NOMO-1 (cell line): Measurements from ENCODE around the gene STARD6.
"Not testable (repeated sequence)": the region's sequence is repeated elsewhere in the genome, so short reads cannot be mapped to it uniquely, and the experiment has no call there.

ENCODE experiments used
- DNase-seq, 2 experiments: peaks; one replicate each; lab custom pipeline; 2025; ENCODE audit not compliant: unreplicated experiment in 2 of 2; lab: John Stamatoyannopoulos, UW

The STARD6 gene

DNA sequence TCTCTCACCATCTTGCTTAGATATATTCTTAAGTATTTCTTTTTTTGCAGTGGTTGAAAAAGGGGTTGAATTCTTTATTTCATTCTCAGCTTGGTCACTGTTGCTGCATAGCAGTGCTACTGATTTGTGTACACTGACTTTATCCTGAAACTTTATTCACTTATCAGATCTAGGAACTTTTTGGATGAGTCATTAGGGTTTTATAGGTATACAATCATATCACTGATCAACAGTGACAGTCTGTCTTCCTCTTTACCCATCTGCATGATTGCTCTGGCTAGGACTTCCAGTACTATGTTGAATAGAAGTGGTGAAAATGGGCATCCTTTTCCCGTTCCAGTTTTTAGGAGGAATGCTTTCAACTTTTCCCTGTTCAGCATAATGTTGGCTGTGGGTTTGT is 6.5 kb downstream of the STARD6 start:
- no peak for DNase-seq

DNA sequence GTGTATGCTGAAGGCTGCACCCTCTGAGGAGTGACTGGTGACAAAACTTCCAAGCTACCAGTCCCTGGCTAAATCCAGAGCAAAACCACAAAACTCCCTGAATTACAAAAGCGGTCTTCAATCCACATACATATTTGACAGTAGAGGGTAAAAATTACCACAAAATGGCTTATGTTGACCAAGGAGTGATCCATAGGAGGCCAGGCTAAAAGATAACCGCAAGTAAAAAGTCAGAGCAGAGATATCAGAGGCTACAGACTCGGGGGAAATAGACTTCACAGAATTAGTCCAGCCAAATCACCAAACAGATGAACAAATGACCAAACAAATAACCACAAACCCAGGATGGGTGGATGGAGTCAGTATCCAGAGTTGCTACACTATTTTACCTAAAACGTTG is 19.4 kb downstream of the STARD6 start:
- DNase-seq, result no peak

DNA sequence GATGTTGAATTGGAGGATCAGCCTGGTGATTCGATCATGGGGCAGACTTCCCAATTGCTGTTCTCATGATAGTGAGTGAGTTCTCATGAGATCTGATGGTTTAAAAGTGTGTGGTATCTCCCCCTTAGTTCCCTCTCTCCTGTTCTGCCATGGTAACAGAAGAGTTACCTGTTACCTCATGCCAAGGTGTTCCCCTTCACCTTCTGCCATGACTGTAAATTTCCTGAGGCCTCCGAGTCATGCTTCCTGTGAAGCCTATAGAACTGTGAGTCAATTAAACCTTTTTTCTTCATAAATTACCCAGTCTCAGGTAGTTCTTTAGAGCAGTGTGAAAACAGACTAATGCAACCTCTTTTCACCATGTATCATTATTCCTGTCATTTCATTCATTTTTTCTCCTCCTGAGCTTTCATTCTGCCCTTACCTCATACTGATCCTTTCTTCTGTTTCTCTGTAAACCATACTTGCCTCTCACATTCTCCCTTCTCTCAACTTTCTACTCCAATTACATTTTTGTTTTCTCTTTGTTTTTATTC is 22.0 kb downstream of the STARD6 start:
- DNase-seq, result no peak

DNA sequence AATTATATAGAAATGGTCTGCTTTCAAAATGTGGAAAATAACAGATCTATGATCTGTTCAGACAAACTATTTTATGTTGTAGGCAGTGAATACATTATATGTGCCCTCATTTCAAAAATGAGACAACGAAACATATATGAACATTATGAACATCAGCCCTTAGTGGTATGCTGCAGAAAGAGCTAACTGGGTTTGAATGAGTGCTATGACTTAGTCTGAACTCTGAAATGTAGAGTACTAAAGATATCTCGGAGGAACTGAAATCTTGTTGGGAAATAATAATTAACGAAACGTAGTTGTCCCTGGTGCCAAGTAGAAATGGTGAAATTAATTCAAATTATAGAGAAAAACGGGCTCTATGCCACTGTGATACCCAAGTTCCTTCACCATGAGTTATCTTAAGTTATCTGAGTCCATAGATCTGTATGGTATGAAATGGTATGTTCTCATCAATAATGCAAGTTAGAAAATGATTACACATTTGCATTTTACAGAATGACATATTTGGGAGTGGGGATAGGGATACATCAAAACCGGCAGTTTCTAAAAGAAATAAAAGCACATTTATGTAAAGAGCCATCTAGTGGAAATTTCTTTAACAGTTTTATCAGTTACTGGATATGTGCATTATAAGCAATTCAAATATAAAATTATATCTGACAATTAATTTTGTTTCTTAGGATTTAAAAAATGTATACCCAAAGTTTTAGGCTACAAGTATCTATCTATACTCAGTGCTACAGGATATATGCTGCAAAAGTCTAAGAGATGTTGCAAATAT is 26.7 kb downstream of the STARD6 start:
- DNase-seq, result peak in 1 of 2 experiments; percentile 5

DNA sequence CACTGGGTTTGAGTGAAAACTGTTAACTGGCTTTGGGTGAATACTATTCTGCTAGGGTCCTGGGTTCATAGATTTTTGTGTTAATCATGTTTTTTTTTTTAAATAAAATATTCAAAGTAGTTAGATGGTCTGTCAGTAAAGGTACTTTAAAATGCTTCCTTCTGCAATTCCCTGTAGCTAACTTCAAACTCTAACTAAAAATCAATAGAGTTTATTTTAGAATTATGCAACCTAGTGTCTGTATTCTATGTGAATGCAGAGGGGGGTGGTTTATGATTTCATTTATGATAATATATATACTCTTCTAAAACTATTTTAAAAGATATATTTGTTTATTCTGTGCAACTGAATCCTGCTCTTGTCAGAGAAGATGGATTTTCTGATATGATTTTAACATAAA is 27.9 kb downstream of the STARD6 start:
- no peak for DNase-seq

DNA sequence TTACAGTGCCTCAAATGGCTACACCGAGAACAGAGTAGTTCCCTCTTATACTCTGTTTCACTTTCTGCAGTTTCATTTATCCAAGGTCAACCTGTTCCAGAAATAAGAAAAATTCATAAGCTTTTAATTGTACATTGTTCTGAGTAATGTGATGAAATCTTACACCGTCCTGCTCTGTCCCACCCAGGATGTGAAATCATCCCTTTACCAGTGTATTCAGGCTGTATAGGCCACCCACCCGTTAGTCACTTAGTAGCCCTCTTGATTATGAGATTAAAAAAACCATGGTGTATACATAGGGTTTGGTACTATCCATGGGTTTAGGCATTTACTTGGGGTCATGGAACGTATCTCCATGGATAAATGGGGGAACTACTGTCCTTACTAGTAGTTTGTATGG is 29.8 kb downstream of the STARD6 start:
- DNase-seq, result no peak

DNA sequence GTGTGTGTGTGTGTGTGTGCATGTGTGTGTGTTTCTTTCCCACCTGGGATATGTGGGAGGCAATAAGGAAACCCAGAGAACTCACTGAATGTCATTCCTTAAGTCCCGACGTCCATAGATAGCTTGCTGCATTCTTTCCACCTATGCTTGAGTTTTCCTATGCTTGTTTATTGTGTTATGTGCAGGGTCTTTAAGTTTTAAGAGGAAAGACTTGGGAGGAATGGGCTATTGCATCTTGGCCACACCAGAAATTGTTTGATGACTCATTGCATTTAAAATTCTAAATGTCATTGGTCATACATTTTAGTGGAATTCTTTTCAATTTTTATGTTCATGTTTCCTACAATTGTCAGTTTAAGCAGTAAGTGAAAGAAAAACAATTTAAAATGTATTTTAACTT is 33.7 kb downstream of the STARD6 start:
- DNase-seq, result no peak

DNA sequence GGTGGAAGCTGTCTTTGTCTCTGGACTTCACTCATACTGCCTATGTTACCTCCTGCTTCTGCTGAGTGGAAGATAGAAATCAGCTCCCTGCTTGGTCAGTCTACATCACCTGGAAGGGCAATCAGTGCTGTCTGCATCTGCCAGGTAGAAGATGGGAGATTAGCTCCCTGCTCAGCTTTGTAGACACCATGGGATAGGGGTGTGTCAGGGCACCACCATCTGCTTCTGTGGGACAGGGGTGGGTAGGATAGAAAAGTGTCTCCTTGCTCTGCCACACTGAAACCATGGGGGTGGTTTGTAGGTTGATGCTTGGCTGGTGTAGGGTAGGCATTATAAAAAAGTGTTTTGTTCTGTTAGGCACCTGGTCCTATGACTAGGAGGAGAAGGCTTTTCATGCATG is 34.1 kb downstream of the STARD6 start:
- DNase-seq, result no peak

DNA sequence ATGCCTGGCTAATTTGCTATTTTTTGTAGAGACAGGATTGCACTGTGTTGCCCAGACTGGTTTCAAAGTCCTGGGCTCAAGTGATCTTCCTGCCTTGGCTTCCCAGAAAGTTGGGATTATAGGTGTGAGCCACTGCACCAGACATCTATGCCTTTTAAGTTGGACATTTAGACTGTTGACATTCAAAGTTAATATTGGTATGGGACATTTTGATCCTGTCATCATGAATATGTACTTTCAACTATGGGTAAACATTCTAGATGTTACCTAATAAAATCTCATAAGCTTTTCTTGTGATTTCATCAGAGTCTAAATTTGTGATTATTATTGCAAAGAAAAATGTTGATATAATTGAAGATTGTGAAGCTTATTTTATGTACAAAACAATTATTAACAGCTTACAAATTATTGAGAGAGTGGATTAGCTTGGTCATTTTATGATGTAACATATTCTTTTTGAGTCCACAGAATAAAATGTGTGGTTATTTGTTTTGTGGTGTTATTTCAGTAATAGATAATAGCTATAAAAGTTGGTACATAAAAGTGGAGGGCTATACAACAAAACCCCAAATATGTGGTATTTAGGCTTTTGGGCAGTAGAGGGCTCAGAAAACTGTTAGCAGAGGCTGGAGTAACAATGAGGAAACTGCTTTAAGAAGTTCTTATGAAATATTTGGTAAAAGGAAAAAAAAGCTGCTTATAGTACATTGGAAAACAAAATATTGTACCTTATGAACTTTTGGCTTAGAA is 41.4 kb downstream of the STARD6 start:
- no peak for DNase-seq

DNA sequence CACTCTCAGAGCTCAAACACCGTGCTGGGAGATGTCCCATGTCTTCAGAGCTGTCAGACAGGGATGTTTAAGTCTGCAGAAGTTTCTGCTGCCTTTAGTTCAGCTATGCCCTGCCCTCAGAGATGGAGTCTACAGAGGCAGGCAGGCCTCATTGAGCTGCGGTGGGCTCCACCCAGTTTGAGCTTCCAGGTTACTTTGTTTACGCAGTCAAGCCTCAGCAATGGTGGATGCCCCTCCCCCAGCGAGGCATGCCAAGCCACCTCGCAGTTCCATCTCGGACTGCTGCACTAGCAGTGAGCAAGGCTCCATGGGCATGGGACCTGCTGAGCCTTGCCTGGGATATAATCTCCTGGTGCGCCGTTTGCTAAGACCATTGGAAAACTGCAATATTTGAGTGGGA is 48.1 kb downstream of the STARD6 start:
- not testable (repeated sequence) for DNase-seq

DNA sequence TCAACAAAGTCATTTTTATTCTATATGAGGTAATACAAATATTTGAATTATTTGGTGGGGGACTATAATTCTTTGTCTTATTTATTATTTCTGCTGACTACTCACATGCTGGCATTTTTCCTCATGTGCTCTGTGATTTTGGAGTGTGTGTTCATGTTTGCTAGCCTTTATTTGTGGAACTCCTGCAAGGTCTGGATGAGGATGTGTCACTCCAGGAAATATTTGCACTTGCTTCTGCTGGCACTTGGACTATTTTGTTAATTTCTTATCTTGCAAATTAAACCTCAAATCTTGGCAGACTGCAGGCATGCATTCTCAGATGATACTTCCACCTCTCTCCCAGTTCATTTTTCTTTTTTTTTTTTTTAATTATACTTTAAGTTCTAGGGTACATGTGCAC is 54.2 kb downstream of the STARD6 start:
- no peak for DNase-seq

DNA sequence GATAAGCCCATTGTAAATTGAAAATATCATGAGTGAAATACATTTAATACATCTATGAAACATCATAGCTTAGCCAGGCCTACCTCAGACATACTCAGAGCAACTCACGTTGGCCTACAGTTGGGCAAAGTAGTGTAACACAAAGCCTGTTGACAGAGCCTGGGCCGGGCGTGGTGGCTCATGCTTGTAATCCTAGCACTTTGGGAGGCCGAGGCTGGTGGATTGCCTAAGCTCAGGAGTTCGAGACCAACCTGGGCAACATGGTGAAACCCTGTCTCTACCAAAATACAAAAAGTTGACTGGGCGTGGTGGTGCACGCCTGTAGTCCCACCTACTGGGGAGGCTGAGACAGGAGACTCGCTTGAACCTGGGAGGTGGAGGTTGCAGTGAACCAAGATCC is 58.7 kb downstream of the STARD6 start:
- not testable (repeated sequence) for DNase-seq

DNA sequence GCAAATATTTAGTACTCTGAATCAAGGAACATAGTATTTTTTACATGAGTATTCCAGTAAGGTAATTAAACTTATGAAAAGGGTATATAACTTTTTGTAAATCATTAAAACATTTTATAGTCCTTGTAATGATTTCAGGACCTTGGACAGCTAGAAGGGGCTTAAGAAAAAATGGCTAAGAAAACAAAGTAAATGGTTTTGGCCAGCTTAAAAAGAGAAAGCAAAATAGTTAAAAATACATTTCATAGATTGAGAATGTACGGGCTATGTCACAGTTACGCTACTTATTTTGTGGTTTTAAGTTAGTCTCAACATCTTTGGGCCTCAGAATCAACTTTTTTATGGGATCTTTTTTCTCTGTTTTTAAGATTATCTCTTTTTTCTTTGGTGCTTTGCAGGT is 61.6 kb downstream of the STARD6 start:
- no peak for DNase-seq

DNA sequence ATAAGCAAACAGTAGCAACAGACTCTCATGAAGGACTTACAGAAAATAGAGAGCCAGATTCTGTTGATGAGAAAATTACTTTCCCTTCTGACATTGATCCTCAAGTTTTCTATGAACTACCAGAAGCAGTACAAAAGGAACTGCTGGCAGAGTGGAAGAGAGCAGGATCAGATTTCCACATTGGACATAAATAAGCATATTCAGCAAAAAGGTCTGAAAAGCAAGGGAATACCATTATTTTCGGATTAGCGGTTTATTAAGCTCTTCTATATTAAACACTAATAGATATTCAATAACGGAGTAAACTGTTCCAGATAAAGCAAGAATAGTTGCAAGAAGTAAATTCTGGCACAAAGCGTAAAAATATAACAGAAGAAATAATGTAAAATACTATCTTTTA is 63.4 kb downstream of the STARD6 start:
- DNase-seq, result no peak

DNA sequence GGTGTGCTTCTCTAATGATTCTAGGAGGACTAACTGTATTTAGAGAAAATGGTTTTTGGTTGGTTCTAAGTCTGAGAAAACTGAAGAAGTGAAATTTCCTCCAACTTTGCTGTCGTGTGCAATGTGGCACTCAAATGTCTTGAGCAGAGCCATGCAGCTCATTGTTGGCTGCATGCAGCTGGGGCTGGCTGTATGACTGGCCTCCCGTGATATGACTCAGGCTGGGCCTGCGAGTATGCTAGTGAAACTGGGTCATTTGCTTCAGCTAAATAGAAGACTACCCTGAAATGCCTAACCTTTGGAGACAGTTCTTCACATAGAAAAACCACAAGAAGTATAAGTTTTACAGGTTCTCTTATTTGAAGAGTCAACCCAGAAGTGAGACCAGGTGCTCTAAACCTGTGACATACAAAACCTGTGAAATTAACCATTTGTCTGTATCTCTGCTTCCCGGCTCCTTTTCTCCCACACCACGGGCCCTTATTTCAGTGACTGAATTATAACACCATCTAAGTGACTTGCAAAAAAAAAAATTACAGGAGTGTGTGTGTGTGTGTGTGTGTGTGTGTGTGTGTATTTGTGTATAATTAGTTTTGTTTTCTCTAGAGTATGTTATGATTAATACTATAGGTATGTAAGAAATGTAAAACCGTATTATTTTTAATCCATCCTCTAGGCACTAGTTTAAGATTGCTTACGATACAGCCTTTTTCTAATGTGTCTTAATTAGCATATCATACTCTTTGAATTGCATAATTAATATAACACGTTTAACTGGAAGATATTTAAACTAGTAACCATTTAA is 72.5 kb downstream of the STARD6 start:
- DNase-seq, result no peak

DNA sequence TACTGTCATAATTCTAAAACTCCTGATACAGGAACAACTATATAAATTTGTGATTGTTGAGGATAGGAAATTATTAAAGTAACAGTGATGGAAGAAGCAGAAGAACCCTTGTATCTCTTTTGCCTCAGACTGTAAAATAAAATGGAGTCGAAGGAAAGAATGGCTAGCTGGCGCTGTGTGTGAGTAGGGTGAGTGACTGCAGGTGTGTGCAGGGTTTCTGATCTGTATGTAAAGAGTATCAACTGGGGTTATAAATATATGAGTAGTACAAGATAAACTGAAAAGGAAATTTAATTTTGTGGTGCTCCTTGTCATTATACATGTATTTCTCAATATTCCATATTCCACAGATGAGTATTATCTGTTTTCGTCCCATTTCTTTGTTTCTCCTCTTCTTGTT is 73.1 kb downstream of the STARD6 start:
- no peak for DNase-seq

DNA sequence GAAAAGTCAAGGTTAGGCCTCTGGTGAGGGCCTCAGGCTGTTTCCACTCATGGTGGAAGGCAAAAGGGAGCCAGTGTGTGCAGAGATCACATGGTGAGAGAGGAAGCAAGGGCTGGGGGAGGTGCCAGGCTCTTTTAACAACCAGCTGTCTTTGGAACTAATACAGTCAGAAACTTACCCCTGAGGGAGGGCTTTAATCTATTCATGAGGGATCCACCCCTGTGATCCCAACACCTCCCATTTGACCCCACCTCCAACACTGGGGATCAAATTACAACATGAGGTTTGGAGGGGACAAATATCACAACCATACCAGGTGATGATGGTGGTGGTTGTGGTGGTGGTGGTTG is 77.5 kb downstream of the STARD6 start:
- no peak for DNase-seq

DNA sequence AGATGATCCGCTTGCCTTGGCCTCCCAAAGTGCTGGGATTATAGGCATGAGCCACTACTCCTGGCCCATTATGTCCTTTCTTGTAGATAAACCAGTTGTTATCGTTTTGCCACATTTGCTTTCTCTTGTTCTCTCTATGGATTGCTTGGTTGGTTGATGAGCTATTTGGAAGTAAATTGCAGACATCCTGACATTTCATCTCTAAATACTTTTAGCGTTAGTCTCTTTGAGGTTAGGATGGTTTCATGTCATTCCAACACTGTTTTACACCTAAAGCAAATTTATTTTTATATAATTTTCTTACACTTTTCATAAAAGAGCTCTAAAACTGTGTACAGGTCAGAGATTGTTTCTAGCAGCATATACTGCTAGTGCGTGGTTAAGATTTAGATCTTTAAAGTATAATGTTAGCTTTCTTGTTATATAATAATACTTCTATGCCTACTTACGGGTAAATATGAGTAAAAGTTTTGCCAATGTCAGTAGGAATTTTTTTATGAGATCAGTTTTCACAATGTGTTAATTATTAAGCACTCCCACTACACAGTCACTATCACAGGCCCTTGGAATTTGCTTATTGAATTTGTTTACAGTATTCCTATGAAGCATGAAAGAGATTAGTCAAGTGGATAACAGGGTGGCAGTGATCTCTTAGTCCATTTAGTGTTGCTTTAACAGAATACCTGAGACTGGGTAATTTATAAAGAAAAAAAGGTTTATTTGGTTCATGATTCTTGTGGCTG is 78.0 kb downstream of the STARD6 start:
- no peak for DNase-seq

DNA sequence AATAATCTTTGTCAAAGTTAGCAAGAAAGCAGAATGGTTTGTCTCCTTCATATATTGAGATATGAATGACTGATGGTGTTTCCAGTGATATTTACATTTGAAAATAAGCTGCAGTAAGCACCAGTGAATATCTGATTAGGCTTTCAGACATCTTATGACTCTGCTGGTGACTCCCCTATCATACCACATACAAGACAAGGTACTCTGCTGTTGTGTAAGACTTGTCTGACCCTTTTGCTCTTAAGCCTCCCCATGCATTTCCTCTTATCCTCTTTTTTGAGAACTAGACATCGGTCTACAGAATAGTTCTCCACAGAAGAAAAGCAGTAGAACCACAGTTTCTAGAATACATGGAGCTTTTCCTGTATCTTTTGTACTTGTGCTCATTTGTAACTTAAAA is 79.0 kb downstream of the STARD6 start:
- DNase-seq, result peak in 1 of 2 experiments; percentile 4

DNA sequence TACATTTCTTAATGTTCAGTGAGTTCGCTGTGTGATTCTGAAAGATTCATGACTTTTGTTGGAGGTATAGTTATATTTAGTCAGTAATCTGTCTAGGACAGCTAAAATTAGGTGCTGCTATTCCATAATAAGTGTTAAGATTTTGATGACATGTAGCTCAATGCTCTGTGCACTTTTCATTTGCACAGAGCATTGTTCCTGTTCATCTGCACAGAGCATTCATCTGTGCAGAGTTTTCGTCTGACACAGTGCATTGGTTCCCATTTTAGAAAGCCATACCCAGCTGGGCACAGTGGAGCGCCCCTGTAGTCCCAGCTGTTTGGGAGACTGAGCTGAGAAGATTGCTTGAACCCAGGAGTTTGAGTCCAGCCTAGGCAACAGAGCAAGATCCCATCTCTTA is 79.8 kb downstream of the STARD6 start:
- DNase-seq, result no peak
